HG02798 (cell line): ENCODE data around the gene ACADL.

ENCODE experiments used
- ATAC-seq: cut with Tn5 transposase; IDR thresholded peaks from one replicate; pipeline ENCODE4 v1.9.1; 2021; ENCODE audit warnings: mild to moderate bottlenecking; ENCODE audit not compliant: unreplicated experiment, poor library complexity

The ACADL gene

DNA sequence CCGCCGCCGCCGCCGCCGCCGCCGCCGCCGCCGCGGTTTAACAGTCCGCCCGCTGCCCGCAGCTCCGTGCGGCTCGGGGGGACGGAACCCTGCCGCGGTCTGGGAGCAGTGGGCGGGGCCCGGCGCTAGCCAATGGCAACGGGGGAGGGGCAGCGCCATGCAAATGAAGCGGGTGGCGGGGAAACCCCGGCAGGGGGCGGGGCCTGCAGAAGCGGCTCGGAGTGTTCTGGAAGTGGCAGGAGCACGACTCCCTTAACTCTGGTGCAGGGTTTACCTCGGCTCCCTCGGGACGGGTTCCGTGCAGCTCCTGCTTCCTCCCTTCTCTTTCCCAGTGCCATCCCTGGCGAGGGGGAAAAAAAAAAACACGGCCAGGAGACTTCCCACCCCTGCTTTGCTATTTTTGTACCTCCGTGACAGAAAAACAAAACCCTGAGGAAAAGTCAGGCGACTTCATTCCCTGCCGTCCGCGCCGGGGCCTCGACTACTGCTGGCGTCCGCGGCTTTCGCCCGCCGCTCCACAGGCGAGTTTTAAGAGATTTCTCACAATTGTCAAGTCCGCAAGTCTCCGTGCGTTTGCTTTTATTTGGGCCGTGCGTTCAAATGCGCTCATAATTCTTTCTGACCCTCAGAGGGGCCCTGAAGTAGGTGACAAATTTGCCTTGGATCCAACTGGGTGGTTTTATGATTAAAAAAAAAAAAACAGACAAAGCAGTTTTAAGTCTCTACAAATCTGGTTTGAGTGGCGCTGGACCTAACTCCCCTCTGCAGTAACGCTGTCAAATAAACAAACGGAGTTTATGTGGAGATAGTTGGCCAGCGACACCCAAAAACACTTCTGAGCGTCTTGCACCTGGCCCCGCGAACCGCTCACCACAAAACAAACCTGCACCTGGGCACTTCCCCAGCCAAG lies 53.7 kb downstream of the ACADL start, which contains the start of gene KANSL1L:
Gene KANSL1L, minus strand, starts transcription at position 101 of the 910 bp plus-strand sequence. CDS start 16,827 bp downstream, outside the sequence.
- peak; percentile 77 for ATAC-seq

DNA sequence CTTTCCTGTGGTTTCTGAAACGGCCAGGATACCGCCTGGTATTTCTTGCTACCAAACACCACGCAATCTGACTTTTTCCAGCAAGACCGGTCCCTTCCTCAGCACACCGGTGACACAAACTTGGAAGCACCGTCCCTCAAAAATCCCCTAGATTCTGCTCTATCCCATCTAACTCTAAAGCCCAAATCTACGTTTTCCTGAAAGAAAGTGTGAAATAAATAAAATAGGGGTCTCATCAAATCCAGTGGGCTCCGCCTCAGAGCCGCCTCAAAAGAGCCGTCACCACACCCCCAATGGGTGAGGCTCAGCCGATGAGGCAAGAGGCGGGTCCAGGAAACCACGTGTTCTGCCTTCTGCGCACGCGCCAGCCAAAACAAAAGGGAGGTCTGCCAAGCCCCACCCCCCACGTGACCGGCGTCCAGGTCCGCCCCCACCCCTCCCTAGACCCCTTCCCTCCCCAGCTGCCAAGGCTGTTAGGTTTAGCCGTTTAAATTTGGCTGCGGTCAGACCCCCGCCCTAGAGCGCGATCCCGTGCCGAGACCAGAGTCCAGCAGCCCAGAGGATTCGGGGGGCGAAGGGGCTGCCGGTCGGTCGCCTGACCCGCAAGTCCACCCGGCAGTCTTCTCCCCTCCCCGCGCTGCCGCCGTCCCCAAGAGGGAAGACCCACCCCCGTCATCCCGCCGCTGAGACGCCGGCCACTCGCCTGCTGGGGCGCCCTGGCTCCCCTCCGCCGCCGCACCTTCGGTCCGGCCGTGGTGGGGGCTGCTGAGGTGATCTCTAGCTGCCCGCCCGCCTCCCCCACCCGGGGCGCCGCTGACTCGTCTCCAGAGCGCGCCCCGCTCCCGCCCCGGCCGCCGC lies 54.6 kb downstream of the ACADL start:
- ATAC-seq, result peak; percentile 77

DNA sequence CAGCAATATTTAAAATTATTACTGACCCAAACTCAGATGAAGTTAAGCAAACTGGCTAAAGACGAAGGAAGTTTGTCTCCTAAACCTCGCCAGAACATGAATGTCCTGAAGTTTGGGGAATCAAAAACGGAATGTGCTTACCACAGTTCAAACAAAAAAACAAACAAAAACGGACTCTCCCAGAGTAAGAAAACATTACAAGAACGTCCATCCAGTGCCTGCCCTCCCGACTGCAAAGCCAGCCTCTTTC lies 55.1 kb downstream of the ACADL start:
- ATAC-seq, result no peak

DNA sequence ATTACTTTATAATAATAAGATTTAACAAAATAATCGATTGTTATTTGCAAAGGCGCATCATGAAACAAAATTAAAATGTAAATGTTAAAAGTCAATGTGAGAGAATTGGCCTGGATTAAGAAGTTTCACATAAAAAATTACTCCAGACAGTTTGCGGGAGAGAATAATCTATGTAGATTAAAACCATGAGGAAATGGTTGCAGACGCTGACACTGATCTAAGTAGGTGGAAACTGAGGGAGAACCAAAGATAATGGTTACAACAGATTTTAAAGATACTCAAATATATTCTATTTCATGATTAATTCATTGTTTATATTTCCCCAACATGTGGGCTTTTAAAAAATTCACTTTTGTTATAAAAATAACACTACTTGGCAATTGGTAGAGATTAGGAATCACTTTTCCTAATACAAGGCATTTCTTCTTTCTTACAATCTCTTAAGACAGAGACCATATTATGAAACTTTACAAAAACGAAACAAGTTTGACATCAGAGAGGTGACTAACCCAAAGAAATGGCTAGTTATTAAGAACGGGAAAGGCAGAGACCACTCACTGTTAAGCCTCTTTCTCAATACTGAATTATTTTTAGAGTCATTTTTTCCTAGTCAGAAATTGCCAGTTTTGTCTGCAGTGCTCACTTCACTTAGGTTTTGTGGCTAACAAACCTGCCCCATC lies 55.6 kb downstream of the ACADL start:
- no peak for ATAC-seq

DNA sequence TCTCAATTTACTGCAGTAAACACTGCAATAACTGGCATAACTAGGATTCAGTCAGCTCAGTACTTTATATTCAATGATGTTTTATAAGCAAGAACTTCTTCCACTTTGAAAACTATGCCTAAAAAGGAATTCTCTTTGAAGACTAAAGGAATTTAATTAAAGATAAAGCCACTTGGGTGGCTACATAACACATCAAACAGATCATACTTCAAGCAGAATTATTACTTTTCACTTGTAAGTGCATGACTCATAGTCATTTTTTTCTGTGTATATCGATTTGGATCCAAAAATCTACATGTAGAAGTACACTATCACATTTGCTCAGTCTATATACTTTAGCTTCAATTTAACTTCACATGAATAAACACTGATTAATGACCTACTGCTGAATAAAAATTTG lies 58.0 kb downstream of the ACADL start:
- no peak for ATAC-seq

DNA sequence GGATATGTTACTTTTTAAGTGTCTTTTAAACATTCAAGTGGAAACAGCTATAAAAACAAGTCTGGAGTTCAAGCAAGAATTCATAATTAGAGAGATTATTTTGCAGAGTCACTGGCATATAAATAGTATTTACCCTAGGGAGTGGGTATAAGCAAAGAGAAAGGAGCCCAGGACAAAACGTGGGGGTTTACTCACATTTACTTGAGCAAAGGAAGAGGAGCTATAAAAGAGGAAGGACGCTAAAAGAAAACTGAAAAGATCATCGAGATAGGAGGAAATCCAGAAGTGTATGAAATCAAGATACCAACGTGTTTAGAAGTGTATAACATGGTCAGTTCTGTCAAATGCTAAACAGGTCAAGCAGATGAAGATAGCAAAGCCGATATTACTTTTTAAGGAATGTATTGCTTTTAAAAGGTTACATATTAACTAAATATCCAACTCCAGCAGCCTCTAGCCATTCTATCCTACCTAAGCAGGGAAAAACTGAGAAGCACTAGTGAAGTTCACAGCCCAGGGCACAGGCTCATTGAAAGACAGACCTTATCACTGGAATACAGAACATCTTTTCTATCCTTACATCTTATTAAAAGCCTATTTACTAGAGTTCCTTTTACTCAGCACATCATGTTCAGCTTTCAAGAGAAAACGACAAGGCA lies 62.7 kb downstream of the ACADL start:
- ATAC-seq, result no peak

DNA sequence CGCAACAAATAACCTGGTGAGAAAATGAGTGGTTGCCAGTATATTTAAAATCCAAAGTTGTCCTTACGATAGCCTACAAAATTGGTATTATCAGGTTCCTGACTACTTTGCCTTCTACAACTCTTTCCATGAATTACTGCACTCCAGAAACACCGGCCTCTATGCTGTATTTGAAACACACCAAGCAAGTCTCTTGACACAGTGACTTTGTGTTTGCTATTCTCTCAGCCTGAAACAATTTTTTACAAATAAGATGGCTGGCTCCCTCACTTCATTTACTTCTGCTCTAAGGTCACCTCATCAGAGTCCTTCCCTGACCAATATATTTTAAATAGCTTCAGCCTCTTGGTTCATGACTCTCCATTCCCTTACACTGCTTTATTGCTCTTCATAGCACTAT lies 66.2 kb downstream of the ACADL start:
- no peak for ATAC-seq

DNA sequence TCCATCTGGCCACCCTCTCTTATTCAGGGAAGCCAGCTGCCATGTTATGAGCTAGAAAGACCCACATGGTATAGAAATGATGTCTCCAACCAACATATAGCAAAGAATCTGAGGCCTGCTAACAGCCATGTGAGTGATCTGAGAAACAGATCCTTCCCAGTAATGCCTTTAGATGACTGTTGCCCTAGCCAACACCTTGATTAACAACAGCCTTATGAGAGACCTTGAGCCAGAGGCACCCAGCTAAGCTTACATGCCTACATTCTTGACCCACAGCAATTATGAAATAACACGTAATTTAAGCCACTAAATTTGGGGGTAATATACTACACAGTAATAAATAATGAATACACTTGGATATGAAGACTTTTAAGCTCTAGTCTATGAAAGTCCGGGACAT lies 67.0 kb downstream of the ACADL start:
- no peak for ATAC-seq

DNA sequence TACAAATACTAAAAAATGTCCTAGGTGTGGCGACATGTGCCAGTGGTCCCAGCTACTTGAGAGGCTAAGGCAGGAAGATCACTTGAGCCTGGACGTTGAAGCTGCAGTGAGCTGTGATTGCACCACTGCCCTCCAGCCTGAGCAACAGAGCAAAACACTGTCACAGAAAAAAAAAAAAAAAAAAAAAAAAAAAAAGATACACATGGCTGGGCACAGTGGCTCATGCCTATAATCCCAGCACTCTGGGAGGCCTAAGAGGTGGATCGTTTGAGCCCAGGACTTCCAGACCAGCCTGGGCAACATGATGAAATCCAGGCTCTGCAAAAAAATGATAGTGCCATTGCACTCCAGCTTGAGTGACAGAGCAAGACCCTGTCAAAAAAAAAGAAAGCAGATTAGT lies 67.7 kb downstream of the ACADL start:
- no peak for ATAC-seq

DNA sequence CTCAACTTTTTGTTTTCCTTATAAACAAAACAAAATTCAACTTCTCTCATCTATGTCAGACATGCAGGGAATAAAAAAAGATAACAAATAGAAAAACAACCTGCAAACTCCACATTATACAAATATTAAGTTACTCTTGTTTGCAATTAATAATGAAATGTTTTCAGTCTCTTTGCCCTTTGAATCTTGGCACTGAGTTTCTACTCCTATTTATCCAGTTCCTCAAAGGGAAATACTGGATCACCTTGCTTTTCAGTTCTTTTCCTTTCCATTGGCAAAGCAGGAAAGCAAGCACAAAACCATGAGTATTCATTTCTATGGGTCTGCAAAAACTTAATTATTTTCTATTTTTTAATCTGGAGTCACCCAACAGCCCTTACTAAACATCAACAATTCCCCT lies 77.6 kb downstream of the ACADL start:
- no peak for ATAC-seq
